Liver (tissue), 9 donors: ENCODE measurements around the gene AAGAB. TPM values are rescaled to one million over a fixed set of nuclear protein-coding genes. Genes with fewer than 3 reads are reported as not detected.

Experiments
- DNase-seq: peaks from one replicate; pipeline ENCODE4 v3.0.0-alpha.2; 2017; ENCODE audit warnings: low spot score
- H3K27ac ChIP-seq, 2 donors: one replicate each; pipeline ENCODE4 v1.7.0; 2013; ENCODE audit warnings: inconsistent platforms in 2 of 2, low read length in 2 of 2, control low read depth in 1 of 2, low read depth in 1 of 2, mild to moderate bottlenecking in 1 of 2
- H3K27me3 ChIP-seq, 4 donors: one replicate each; pipeline versions ENCODE4 v1.6.1 to v1.7.0; 2013; ENCODE audit warnings: low read length in 3 of 4, inconsistent platforms in 1 of 4, mild to moderate bottlenecking in 1 of 4, moderate library complexity in 1 of 4; ENCODE audit not compliant: control insufficient read depth in 4 of 4, insufficient read depth in 4 of 4
- H3K36me3 ChIP-seq, 4 donors: one replicate each; pipeline versions ENCODE4 v1.6.1 to v1.7.0; 2013; ENCODE audit warnings: low read length in 3 of 4, mild to moderate bottlenecking in 3 of 4, low read depth in 1 of 4, moderate library complexity in 1 of 4; ENCODE audit not compliant: control insufficient read depth in 4 of 4, insufficient read depth in 3 of 4
- H3K4me1 ChIP-seq, 4 donors: one replicate each; pipeline versions ENCODE4 v1.6.1 to v1.7.0; 2013; ENCODE audit warnings: low read length in 3 of 4, mild to moderate bottlenecking in 3 of 4, moderate library complexity in 1 of 4; ENCODE audit not compliant: control insufficient read depth in 4 of 4, insufficient read depth in 4 of 4
- H3K4me3 ChIP-seq, 3 donors: one replicate each; pipeline versions ENCODE4 v1.6.1 to v1.7.0; 2013; ENCODE audit warnings: low read length in 3 of 3, control low read depth in 1 of 3, low read depth in 1 of 3, mild to moderate bottlenecking in 1 of 3
- H3K9ac ChIP-seq, 2 donors: one replicate each; pipeline ENCODE4 v1.7.0; 2013; ENCODE audit warnings: low read length in 2 of 2, mild to moderate bottlenecking in 2 of 2, moderate library complexity in 2 of 2, control low read depth in 1 of 2, low read depth in 1 of 2
- H3K9me3 ChIP-seq, 4 donors: one replicate each; pipeline versions ENCODE4 v1.6.1 to v1.7.0; 2013; ENCODE audit warnings: low read length in 3 of 4; ENCODE audit not compliant: control insufficient read depth in 4 of 4
- EGR1 ChIP-seq, 2 donors: IDR thresholded peaks; 2 replicates each; pipeline ENCODE4 v1.6.1; 2016 to 2018; ENCODE audit warnings: antibody characterized with exemption in 2 of 2, low read depth in 2 of 2
- FOXA1 ChIP-seq: IDR thresholded peaks from 2 replicates; pipeline ENCODE4 v1.6.1; 2016; ENCODE audit warnings: antibody characterized with exemption
- FOXA2 ChIP-seq: IDR thresholded peaks from 2 replicates; pipeline ENCODE4 v1.6.1; 2016; ENCODE audit warnings: antibody characterized with exemption
- GABPA ChIP-seq, 2 donors: IDR thresholded peaks in 1 of 2; conservative IDR thresholded peaks in 1 of 2; 2 replicates each; pipeline ENCODE4 v1.6.1; 2016; ENCODE audit warnings: antibody characterized with exemption in 2 of 2, mild to moderate bottlenecking in 1 of 2, moderate library complexity in 1 of 2
- HNF4A ChIP-seq, 2 donors: conservative IDR thresholded peaks; 2 replicates each; pipeline ENCODE4 v1.6.1; 2016; ENCODE audit warnings: antibody characterized with exemption in 2 of 2, mild to moderate bottlenecking in 2 of 2
- HNF4G ChIP-seq: IDR thresholded peaks from 2 replicates; pipeline ENCODE4 v1.6.1; 2016; ENCODE audit warnings: antibody characterized with exemption
- JUND ChIP-seq, 2 donors: IDR thresholded peaks; 2 replicates each; pipeline ENCODE4 v1.6.1; 2016; ENCODE audit warnings: antibody characterized with exemption in 2 of 2
- MAX ChIP-seq: IDR thresholded peaks from 2 replicates; pipeline ENCODE4 v1.6.1; 2016; ENCODE audit warnings: antibody characterized with exemption
- NR2F2 ChIP-seq: IDR thresholded peaks from 2 replicates; pipeline ENCODE4 v1.6.1; 2016; ENCODE audit warnings: antibody characterized with exemption
- RAD21 ChIP-seq, 2 donors: IDR thresholded peaks; 2 replicates each; pipeline ENCODE4 v1.6.1; 2016; ENCODE audit warnings: antibody characterized with exemption in 2 of 2, mild to moderate bottlenecking in 2 of 2
- REST ChIP-seq: IDR thresholded peaks from 2 replicates; pipeline ENCODE4 v1.6.1; 2016; ENCODE audit warnings: antibody characterized with exemption, mild to moderate bottlenecking
- RXRA ChIP-seq, 2 donors: IDR thresholded peaks; 2 replicates each; pipeline ENCODE4 v1.6.1; 2017 to 2018; ENCODE audit warnings: antibody characterized with exemption in 2 of 2, mild to moderate bottlenecking in 1 of 2
- SP1 ChIP-seq: IDR thresholded peaks from 2 replicates; pipeline ENCODE4 v1.6.1; 2018; ENCODE audit warnings: antibody characterized with exemption, mild to moderate bottlenecking
- YY1 ChIP-seq: IDR thresholded peaks from 2 replicates; pipeline ENCODE4 v1.6.1; 2016; ENCODE audit warnings: antibody characterized with exemption, mild to moderate bottlenecking
- ZBTB33 ChIP-seq: IDR thresholded peaks from 2 replicates; pipeline ENCODE4 v1.6.1; 2016; ENCODE audit warnings: antibody characterized with exemption
- WGBS: extraction: QIAGEN DNeasy Blood & Tissue Kit; methylation state at CpG from one replicate; pipeline ENCODE4 v1.1.7; 2013; 5-methylcytosine and 5-hydroxymethylcytosine counted together
- polyA plus RNA-seq, 2 donors: library from polyadenylated mRNA; stranded (reverse) in 1 of 2; unstranded in 1 of 2; fragments of 200-250 nt in 1 of 2; fragments of >200 nt in 1 of 2; fragmentation: Nextera tagmentation in 1 of 2; extraction: Ambion mirVana in 1 of 2; gene quantifications; one replicate each; pipeline versions ENCODE4 v1.2.1 to v1.2.3, GENCODE V29; 2013 to 2015
- total RNA-seq, 2 donors: library from RNA; depleted of rRNA; stranded (reverse); fragments of >200 nt; gene quantifications; one replicate each; pipeline ENCODE4 v1.2.3, GENCODE V29; 2014
- TF ChIP-seq, protein P1 (sequence below): IDR thresholded peaks from 2 replicates; pipeline ENCODE4 v1.6.1; 2016; ENCODE audit warnings: antibody characterized with exemption
- TF ChIP-seq, protein P2 (sequence below): fragments of 150-350 bp; IDR thresholded peaks from 2 replicates; pipeline ENCODE4 v1.5.1; 2017; ENCODE audit warnings: improper control_type of control experiment, low read depth, low read length; ENCODE audit not compliant: missing input control
- donor health status: healthy.
- donor health status: healthy.
- donor health status: healthy.
- donor health status: healthy.
- donor health status: healthy.

The AAGAB gene
- total and polyA plus RNA-seq, 4 donors = 3.6 to 22.3 (median 13.0) TPM

GRCh38 chr15:67161412-67161811 lies 93.0 kb downstream of the AAGAB start:
- peaks cover 0 to 4% (median 0%) of the 10 kb centered on the region in 4 donors for H3K4me1 ChIP-seq
- 97% methylated on average over 5 of the region's 5 CpGs for WGBS
- H3K27me3 ChIP-seq = no peaks in the 10 kb centered on the region
- H3K4me3 ChIP-seq = no peak overlapping the region
- no peak for DNase-seq
- no peak overlapping the region for H3K9ac ChIP-seq
- peaks cover 0 to 18% (median 3%) of the 10 kb centered on the region in 4 donors for H3K36me3 ChIP-seq
- H3K9me3 ChIP-seq = no peaks in the 10 kb centered on the region
- TF ChIP-seq, protein P1, sequence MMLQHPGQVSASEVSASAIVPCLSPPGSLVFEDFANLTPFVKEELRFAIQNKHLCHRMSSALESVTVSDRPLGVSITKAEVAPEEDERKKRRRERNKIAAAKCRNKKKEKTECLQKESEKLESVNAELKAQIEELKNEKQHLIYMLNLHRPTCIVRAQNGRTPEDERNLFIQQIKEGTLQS = no peak
- TF ChIP-seq HNF4A (conservative IDR thresholded peaks at IDR 0.05) (no peak), HNF4G (no peak), RXRA (IDR thresholded peaks at IDR 0.05) (no peak), MAX (no peak), FOXA1 (no peak), NR2F2 (no peak), SP1 (no peak), REST (no peak), ZBTB33 (no peak)
- H3K27ac ChIP-seq = no peak overlapping the region

GRCh38 chr15:67158367-67158766 lies 96.1 kb downstream of the AAGAB start:
- H3K27ac ChIP-seq = no peak overlapping the region
- no peak overlapping the region for H3K4me3 ChIP-seq
- H3K4me1 ChIP-seq = peaks cover 0 to 1% (median 0%) of the 10 kb centered on the region in 4 donors
- peaks cover 0 to 3% (median 0%) of the 10 kb centered on the region in 4 donors for H3K36me3 ChIP-seq
- H3K9ac ChIP-seq = no peak overlapping the region
- H3K9me3 ChIP-seq = no peaks in the 10 kb centered on the region
- DNase-seq = no peak
- WGBS = 72% methylated on average over 7 of the region's 7 CpGs
- no peaks in the 10 kb centered on the region for H3K27me3 ChIP-seq
- TF ChIP-seq, protein P1 = no peak
- TF ChIP-seq RAD21 (IDR thresholded peaks at IDR 0.05) (no peak), YY1 (no peak), EGR1 (IDR thresholded peaks at IDR 0.05; ENCODE audit: low read depth in 2 of 2) (no peak), RXRA (IDR thresholded peaks at IDR 0.05) (no peak), FOXA2 (no peak), FOXA1 (no peak), JUND (IDR thresholded peaks at IDR 0.05) (no peak), GABPA (IDR thresholded peaks at IDR 0.05 in 1 of 2, conservative IDR thresholded peaks at IDR 0.05 in 1 of 2) (no peak), SP1 (no peak), HNF4G (no peak), REST (no peak), HNF4A (conservative IDR thresholded peaks at IDR 0.05) (no peak), ZBTB33 (no peak), MAX (no peak)
- TF ChIP-seq, protein P2, sequence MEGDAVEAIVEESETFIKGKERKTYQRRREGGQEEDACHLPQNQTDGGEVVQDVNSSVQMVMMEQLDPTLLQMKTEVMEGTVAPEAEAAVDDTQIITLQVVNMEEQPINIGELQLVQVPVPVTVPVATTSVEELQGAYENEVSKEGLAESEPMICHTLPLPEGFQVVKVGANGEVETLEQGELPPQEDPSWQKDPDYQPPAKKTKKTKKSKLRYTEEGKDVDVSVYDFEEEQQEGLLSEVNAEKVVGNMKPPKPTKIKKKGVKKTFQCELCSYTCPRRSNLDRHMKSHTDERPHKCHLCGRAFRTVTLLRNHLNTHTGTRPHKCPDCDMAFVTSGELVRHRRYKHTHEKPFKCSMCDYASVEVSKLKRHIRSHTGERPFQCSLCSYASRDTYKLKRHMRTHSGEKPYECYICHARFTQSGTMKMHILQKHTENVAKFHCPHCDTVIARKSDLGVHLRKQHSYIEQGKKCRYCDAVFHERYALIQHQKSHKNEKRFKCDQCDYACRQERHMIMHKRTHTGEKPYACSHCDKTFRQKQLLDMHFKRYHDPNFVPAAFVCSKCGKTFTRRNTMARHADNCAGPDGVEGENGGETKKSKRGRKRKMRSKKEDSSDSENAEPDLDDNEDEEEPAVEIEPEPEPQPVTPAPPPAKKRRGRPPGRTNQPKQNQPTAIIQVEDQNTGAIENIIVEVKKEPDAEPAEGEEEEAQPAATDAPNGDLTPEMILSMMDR = no peak
